ENCODE measurements around the gene LANCL2.

The LANCL2 gene

DNA sequence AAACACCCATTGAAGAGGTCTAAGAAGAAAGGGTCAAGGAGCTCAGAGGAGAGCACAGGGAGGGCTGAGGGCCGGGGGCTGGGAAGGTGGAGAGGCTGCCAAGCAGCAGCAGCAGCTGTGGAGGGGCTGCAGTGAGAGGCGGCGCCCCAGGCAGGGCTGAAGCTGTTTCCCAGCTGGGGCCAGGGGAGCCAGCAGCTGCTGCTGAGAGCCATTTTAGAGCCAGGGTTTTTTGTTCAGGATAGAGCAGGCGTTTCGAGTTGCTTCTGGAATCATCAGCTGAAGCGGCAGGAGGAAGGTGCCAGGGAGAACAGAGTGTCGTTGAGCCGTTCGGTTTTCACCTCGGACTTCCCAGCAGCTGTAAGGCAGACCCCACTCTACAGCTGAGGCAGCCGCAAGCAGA is 62.7 kb downstream of the LANCL2 start:
- intact Hi-C loops (cut with micrococcal nuclease), result no loop called here
- H3K4me3 Mint-ChIP-seq, result no peak overlapping the region

DNA sequence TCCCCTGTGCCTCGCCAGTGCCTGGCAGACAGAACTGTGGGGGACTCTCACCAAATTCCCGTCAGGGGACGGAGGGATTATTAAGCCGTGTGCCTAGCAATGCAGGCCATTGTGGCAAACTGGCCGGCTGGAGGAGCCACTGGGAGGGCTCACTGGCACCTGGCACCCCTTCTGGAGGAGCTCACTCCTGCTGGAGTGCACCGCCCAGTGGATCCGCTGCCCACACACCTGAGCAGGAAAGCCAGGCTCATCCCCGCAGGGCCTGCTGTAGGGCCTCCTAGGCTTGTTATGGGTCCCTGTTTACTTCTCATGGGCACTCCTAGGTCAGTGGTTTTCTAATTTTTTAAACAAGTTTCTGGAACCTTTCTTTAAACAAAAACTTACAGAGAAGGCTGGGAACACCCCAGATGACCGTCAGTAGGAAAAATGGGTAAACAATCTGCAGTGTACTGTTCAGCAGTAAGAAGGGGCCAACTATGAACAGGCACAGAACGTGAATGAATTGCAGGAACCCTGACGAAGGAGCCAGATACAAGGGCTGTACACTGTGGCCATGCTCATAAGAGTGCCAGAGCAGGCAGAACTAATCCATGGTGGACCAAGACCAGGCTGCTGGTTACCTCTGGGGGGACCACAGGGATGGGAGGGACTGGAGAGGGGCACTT is 64.8 kb downstream of the LANCL2 start:
- H3K36me3 Mint-ChIP-seq (ENCODE audit: low read depth), result peaks cover 31% of the 10 kb centered on the region
- no peak overlapping the region for H3K27ac Mint-ChIP-seq
- H3K4me3 Mint-ChIP-seq, result no peak overlapping the region
- intact Hi-C loops (cut with micrococcal nuclease), result loop anchor here (10.0 kb wide), 1 partner anchor 165 kb away; no protein-coding TSS in a partner anchor
- no peaks in the 10 kb centered on the region for H3K9me3 Mint-ChIP-seq
- no peaks in the 10 kb centered on the region for H3K27me3 Mint-ChIP-seq
- peaks cover 11% of the 10 kb centered on the region for H3K4me1 Mint-ChIP-seq (ENCODE audit: low read depth)

More for the DNA sequence above, 62.7 kb downstream of the LANCL2 start:
- H3K36me3 Mint-ChIP-seq (ENCODE audit: low read depth), result peaks cover 31% of the 10 kb centered on the region
- H3K27ac Mint-ChIP-seq, result no peak overlapping the region
- H3K9me3 Mint-ChIP-seq, result no peaks in the 10 kb centered on the region
- no peaks in the 10 kb centered on the region for H3K27me3 Mint-ChIP-seq
- H3K4me1 Mint-ChIP-seq (ENCODE audit: low read depth), result peaks cover 13% of the 10 kb centered on the region

- no peaks in the 10 kb centered on the region for H3K9me3 Mint-ChIP-seq
- H3K36me3 Mint-ChIP-seq (ENCODE audit: low read depth), result peaks cover 16% of the 10 kb centered on the region
- no peak overlapping the region for H3K4me3 Mint-ChIP-seq
- H3K27ac Mint-ChIP-seq, result no peak overlapping the region
- H3K4me1 Mint-ChIP-seq (ENCODE audit: low read depth), result no peaks in the 10 kb centered on the region
- intact Hi-C loops (cut with micrococcal nuclease), result loop anchor here (10.0 kb wide), 1 partner anchor 163 kb away; no protein-coding TSS in a partner anchor
- no peaks in the 10 kb centered on the region for H3K27me3 Mint-ChIP-seq
Observed at GRCh38 chr7:55431898-55432297, 66.8 kb downstream of the LANCL2 start.

GRCh38 chr7:55432506-55432905 is 67.4 kb downstream of the LANCL2 start:
- intact Hi-C loops (cut with micrococcal nuclease), result loop anchor here (10.0 kb wide), 1 partner anchor 162 kb away; no protein-coding TSS in a partner anchor
- H3K27me3 Mint-ChIP-seq, result no peaks in the 10 kb centered on the region
- no peaks in the 10 kb centered on the region for H3K4me1 Mint-ChIP-seq (ENCODE audit: low read depth)
- no peaks in the 10 kb centered on the region for H3K9me3 Mint-ChIP-seq
- peaks cover 13% of the 10 kb centered on the region for H3K36me3 Mint-ChIP-seq (ENCODE audit: low read depth)
- no peak overlapping the region for H3K4me3 Mint-ChIP-seq
- H3K27ac Mint-ChIP-seq, result no peak overlapping the region

- Mint-ChIP-seq H3K4me1 (ENCODE audit: low read depth) (no peaks in the 10 kb centered on the region), H3K27ac (no peak overlapping the region), H3K36me3 (ENCODE audit: low read depth) (peaks cover 7% of the 10 kb centered on the region), H3K9me3 (no peaks in the 10 kb centered on the region), H3K4me3 (no peak overlapping the region), H3K27me3 (no peaks in the 10 kb centered on the region)
- intact Hi-C loops (cut with micrococcal nuclease), result loop anchor here (10.0 kb wide), 1 partner anchor 162 kb away; no protein-coding TSS in a partner anchor
Observed at GRCh38 chr7:55432939-55433784, 68.0 kb downstream of the LANCL2 start.

DNA sequence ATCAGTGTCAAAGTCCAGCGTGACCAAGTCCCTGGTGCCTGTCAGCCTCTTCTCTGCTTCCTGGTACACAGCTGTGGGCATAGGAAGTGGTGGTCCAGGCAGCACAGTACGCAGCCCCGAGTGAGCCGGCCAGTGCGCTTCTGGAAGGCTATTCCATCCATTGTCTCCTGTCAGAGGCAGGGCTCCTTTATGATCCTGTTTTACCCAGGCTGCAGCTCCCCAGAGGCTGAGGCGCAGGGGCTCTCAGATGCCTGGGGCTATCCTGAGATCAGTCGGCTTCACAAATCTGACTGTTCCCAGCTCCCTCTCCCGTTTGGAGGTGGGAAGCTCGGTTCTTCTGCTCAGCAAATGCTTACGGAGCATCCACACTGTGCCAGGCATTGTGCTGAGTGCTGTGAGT is 70.3 kb downstream of the LANCL2 start:
- Mint-ChIP-seq H3K4me3 (no peak overlapping the region), H3K36me3 (ENCODE audit: low read depth) (peaks cover 7% of the 10 kb centered on the region), H3K27me3 (no peaks in the 10 kb centered on the region), H3K27ac (no peak overlapping the region), H3K9me3 (no peaks in the 10 kb centered on the region), H3K4me1 (ENCODE audit: low read depth) (no peaks in the 10 kb centered on the region)
- intact Hi-C loops (cut with micrococcal nuclease), result loop anchor here (10.0 kb wide), 1 partner anchor 159 kb away; no protein-coding TSS in a partner anchor

DNA sequence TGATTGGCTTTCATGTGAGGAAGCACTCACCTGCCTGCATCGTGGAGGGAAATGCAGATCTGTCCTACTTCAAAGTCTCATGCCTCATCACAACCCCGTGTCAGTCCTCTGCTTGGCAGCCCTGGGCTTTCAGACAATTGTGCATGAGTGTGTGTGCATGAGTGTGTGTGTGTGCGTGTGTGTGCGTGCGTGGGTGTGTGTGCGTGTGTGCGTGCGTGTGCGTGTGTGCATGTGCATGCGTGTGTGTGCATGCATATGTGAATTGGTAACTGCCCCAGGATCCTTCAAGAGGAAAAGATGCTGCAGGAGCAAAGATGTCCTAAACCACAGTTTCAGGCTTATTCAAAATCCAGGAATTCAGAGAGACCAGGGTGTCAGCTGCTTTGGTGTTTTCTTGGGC is 71.3 kb downstream of the LANCL2 start:
- H3K27ac Mint-ChIP-seq, result no peak overlapping the region
- no peaks in the 10 kb centered on the region for H3K4me1 Mint-ChIP-seq (ENCODE audit: low read depth)
- peaks cover 4% of the 10 kb centered on the region for H3K36me3 Mint-ChIP-seq (ENCODE audit: low read depth)
- no peaks in the 10 kb centered on the region for H3K27me3 Mint-ChIP-seq
- no peak overlapping the region for H3K4me3 Mint-ChIP-seq
- intact Hi-C loops (cut with micrococcal nuclease), result loop anchor here (10.0 kb wide), 1 partner anchor 158 kb away; no protein-coding TSS in a partner anchor
- H3K9me3 Mint-ChIP-seq, result no peaks in the 10 kb centered on the region

GRCh38 chr7:55437375-55437774 is 72.2 kb downstream of the LANCL2 start:
- Mint-ChIP-seq H3K9me3 (no peaks in the 10 kb centered on the region), H3K4me1 (ENCODE audit: low read depth) (no peaks in the 10 kb centered on the region), H3K27me3 (no peaks in the 10 kb centered on the region), H3K4me3 (no peak overlapping the region), H3K27ac (no peak overlapping the region), H3K36me3 (ENCODE audit: low read depth) (no peaks in the 10 kb centered on the region)
- intact Hi-C loops (cut with micrococcal nuclease), result loop anchor here (10.0 kb wide), 1 partner anchor 157 kb away; no protein-coding TSS in a partner anchor

DNA sequence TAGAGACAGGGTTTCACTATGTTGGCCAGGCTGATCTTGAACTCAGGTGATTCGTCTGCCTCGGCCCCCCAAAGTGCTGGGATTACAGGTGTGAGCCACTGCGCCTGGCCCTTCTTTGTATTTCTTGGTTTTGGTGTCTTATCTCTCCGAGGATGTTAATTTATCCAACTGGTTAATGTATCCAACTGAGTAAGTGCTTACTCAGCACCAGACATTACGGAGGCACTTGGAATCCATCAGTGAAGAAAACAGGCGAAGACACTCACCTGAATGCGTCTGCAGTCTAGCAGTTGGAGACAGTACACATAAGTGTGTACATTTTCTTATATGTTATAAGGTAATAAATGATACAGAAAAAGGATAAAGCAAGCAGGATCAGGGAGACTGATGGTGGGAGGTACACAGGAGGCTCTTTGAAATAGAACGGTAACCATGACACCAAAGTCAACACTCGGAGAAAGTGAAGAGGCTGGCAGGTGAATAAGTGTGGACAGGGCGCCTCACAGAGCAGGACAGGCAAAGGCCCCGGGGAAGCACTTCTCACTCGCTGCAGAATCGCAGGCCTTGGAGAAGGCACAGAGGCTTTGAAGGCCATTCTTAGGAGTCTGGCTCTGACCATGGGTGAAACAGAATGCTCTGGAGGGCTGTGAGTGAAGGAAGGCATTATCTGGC is 73.1 kb downstream of the LANCL2 start:
- Mint-ChIP-seq H3K4me3 (no peak overlapping the region), H3K9me3 (no peaks in the 10 kb centered on the region), H3K27ac (no peak overlapping the region), H3K27me3 (no peaks in the 10 kb centered on the region), H3K4me1 (ENCODE audit: low read depth) (no peaks in the 10 kb centered on the region), H3K36me3 (ENCODE audit: low read depth) (no peaks in the 10 kb centered on the region)
- intact Hi-C loops (cut with micrococcal nuclease), result loop anchor here (10.0 kb wide), 1 partner anchor 157 kb away; no protein-coding TSS in a partner anchor

DNA sequence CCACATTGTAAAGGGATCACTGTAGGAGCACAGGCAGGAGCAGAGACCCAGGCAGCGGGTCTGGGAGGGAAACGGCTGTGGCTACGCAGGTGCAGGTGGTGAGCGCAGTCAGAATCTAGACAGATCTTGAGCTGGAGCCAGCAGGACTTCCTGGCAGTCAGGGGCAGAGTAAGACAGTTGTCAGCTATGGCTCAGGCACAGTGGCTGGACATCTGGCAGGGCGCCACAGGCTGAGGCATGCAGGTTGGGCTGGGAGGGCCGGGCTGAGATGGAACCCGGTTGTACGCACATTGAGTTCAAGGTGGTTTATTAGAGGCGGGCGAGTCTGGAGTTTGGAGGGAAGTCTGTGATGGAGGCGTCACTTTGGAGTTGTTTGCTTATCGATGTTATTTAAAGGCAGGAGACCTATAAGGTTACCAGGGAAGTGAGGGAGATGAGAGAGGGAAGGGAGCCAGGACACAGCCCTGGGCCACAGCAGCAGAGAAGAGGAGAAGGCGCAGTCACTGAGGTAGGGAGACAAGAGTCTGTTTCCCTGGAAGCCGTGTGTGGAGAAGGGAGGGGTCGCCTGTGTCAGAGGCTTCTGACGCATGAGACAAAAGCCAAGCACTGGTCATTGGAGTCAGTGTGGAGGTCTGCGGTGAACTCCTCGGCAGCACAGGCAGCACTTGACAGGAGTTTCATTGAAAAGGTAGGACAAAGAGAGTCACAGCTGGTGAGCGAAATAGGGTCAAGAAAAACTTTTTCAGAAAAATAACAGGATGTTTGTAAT is 73.8 kb downstream of the LANCL2 start:
- no peak overlapping the region for H3K4me3 Mint-ChIP-seq
- H3K27ac Mint-ChIP-seq, result no peak overlapping the region
- intact Hi-C loops (cut with micrococcal nuclease), result loop anchor here (10.0 kb wide), 1 partner anchor 156 kb away; no protein-coding TSS in a partner anchor
- no peaks in the 10 kb centered on the region for H3K27me3 Mint-ChIP-seq
- H3K36me3 Mint-ChIP-seq (ENCODE audit: low read depth), result no peaks in the 10 kb centered on the region
- H3K9me3 Mint-ChIP-seq, result no peaks in the 10 kb centered on the region
- H3K4me1 Mint-ChIP-seq (ENCODE audit: low read depth), result no peaks in the 10 kb centered on the region

DNA sequence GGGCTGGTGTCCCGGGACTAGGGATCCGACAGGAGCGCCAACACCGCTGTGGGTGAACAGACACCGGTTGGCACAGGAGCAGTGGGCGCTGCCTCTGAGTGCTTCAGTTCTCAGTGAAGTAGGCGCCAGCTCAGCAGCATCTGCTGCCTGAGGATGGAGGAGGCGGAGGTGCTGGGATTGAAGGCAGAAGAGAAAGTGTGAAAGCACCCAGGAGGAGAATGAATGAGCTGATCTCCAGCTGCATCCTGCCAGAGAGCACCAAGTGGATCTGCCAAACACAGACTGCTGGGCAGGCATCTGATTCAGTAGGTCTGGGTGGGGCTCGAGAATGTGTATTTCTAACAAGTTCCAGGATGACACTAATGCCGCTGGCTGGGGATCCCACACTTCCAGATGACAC is 74.5 kb downstream of the LANCL2 start:
- Mint-ChIP-seq H3K9me3 (peaks cover under 1% of the 10 kb centered on the region), H3K36me3 (ENCODE audit: low read depth) (no peaks in the 10 kb centered on the region), H3K27ac (no peak overlapping the region), H3K27me3 (no peaks in the 10 kb centered on the region), H3K4me1 (ENCODE audit: low read depth) (no peaks in the 10 kb centered on the region), H3K4me3 (no peak overlapping the region)
- intact Hi-C loops (cut with micrococcal nuclease), result loop anchor here (10.0 kb wide), 1 partner anchor 155 kb away; no protein-coding TSS in a partner anchor

DNA sequence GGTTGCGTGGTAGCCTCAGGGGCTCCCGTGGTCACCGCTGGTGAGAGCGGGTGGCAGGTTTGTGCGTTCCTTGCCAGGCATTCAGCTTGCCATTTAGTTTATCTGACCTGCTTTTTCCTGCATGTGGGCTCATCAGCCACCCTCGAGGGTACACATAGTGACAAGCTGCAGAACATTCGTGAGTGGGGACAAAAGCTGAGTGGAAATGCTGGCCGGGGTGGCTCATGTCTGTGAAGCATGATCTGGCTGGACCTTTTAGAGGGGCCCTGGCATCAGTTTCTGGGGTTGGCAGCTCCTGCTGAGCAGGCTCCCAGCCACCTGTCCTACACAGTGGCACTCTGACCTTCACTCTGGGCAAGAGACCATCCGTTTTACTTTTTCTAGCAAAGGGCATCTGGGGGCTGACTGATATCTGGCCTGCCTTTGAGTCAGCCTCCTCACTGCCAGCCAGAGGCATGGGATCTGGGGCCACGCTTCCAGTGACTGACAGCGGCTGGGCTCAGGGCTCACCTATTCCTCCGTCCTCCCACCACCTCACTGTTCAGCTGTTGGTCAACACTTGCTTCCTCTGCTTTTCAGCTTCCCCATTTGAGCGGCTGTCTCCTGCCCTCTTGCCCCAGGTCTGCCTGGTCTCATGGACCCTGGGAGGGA is 75.0 kb downstream of the LANCL2 start:
- Mint-ChIP-seq H3K9me3 (peaks cover 6% of the 10 kb centered on the region), H3K36me3 (ENCODE audit: low read depth) (no peaks in the 10 kb centered on the region), H3K27ac (no peak overlapping the region), H3K4me1 (ENCODE audit: low read depth) (no peaks in the 10 kb centered on the region), H3K27me3 (no peaks in the 10 kb centered on the region), H3K4me3 (no peak overlapping the region)
- intact Hi-C loops (cut with micrococcal nuclease), result no loop called here

GRCh38 chr7:55441002-55441401 is 75.9 kb downstream of the LANCL2 start:
- Mint-ChIP-seq H3K4me1 (ENCODE audit: low read depth) (no peaks in the 10 kb centered on the region), H3K27me3 (no peaks in the 10 kb centered on the region), H3K36me3 (ENCODE audit: low read depth) (no peaks in the 10 kb centered on the region), H3K4me3 (no peak overlapping the region), H3K9me3 (peaks cover 14% of the 10 kb centered on the region), H3K27ac (no peak overlapping the region)
- intact Hi-C loops (cut with micrococcal nuclease), result no loop called here

All from dendritic cell treated with granulocyte-macrophage colony-stimulating factor and Interleukin-4, amounts not matched to agents 40 ng/mL and 50 ng/mL, for 4 days (primary cell).